Right atrium auricular region (tissue), 2 donors: Measurements from ENCODE around the gene CACNA2D4. TPM values are rescaled to one million over a fixed set of nuclear protein-coding genes. Genes with fewer than 3 reads are reported as not detected.

ENCODE experiments used
- DNase-seq: peaks from one replicate; pipeline ENCODE4 v3.0.0-alpha.2; 2019; ENCODE audit warnings: low spot score
- H3K27ac ChIP-seq, 2 donors: fragments of 200-600 bp; sonication (generic); 1 replicate in 1 of 2; 2 replicates in 1 of 2; pipeline ENCODE4 v1.5.1; 2016 to 2019
- H3K27me3 ChIP-seq, 2 donors: fragments of 200-600 bp; sonication (generic); one replicate each; pipeline versions ENCODE4 v1.5.1 to v1.6.0; 2017 to 2019
- H3K36me3 ChIP-seq: fragments of 200-600 bp; sonication (generic); one replicate; pipeline ENCODE4 v1.5.1; 2016
- H3K4me1 ChIP-seq, 2 donors: fragments of 200-600 bp; sonication (generic); one replicate each; pipeline versions ENCODE4 v1.5.1 to v1.6.0; 2017 to 2019
- H3K4me3 ChIP-seq, 2 donors: fragments of 200-600 bp; sonication (generic); 1 replicate in 1 of 2; 2 replicates in 1 of 2; pipeline ENCODE4 v1.5.1; 2017 to 2019; ENCODE audit warnings: mild to moderate bottlenecking in 1 of 2, moderate library complexity in 1 of 2
- H3K9me3 ChIP-seq, 2 donors: fragments of 200-600 bp; sonication (generic); one replicate each; pipeline ENCODE4 v1.5.1; 2019
- CTCF ChIP-seq, 2 donors: fragments of 200-600 bp; sonication (generic); IDR thresholded peaks; one replicate each; pipeline ENCODE4 v1.5.1; 2019; ENCODE audit warnings: antibody characterized with exemption in 2 of 2
- total RNA-seq, 2 donors: library from RNA; depleted of rRNA; stranded (reverse); fragments of >200 nt; gene quantifications; one replicate each; pipeline ENCODE4 v1.1.0, GENCODE V29; 2016

The CACNA2D4 gene
- total RNA-seq, 2 donors from 2014 or later = 1.6 to 4.1 TPM

DNA sequence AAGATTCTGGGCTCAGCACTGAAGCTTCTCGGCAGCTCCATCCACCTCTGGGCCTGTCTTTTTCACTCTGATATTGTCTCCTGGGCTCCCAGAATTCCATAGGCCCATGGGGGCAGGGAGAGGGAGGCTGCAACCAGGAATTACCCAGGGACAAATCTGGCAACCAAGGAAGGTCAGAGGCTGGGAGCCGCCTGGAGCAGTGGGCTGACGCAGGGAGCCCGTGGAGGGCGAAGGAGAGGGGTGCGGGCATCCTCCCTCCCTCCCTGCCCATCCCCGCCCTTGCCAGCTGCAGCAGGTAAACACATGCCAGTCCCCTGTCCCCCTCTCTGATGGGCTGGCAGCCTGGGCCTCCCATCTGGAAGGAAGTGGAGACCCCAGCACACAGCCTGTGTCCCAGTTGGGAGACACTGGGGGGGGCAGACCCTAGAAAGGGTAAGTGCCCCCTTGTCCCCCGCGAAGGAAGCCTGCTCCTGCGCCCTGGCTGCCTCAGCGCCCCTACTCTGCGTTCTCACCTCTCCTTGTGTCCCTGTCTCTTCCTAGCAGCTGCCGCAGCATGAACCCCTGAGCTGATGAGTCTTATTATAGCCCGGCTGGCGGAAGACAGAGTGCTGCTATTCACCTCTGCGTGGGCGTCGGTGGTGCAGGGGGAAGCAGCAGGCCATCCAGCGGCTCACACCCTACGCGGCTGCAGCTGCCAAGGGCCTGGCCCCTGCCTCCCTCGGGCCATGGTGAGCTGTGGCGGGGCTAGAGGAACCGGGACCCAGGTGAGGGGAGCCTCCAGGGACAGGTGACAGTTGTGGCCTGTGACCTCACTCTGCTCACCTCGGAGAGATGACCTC is 91.4 kb downstream of the CACNA2D4 start:
- H3K4me1 ChIP-seq = peaks cover 0 to 3% of the 10 kb centered on the region in 2 donors
- H3K9me3 ChIP-seq = no peaks in the 10 kb centered on the region
- H3K27me3 ChIP-seq = no peaks in the 10 kb centered on the region
- TF ChIP-seq CTCF (IDR thresholded peaks at IDR 0.05) = no peak
- no peak for DNase-seq
- no peaks in the 10 kb centered on the region for H3K36me3 ChIP-seq
- H3K4me3 ChIP-seq = no peak overlapping the region
- no peak overlapping the region for H3K27ac ChIP-seq

DNA sequence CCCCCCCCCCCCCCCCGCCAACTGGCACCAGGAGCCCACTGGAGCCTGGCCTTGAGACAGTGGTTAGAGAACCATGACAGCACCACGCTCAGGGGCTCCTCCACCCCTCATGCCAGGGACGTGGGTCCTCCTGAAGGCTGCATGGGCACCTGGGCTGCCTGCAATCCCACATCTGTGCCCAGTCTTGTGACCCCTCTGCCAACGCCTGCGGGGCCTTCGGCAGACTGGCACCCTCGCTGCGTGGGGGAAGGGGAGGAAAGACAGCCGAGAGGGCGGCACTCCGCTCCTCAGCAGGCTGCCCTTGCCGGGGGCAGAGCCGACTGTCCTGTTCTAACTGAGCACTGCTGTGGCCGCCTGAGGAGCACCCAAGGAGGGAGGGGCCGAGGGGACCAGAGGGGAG is 92.1 kb downstream of the CACNA2D4 start:
- no peak overlapping the region for H3K4me3 ChIP-seq
- H3K27ac ChIP-seq = no peak overlapping the region
- TF ChIP-seq CTCF (IDR thresholded peaks at IDR 0.05) = no peak
- H3K4me1 ChIP-seq = peaks cover 0 to 3% of the 10 kb centered on the region in 2 donors
- no peaks in the 10 kb centered on the region for H3K27me3 ChIP-seq
- DNase-seq = no peak
- no peaks in the 10 kb centered on the region for H3K9me3 ChIP-seq
- H3K36me3 ChIP-seq = no peaks in the 10 kb centered on the region

DNA sequence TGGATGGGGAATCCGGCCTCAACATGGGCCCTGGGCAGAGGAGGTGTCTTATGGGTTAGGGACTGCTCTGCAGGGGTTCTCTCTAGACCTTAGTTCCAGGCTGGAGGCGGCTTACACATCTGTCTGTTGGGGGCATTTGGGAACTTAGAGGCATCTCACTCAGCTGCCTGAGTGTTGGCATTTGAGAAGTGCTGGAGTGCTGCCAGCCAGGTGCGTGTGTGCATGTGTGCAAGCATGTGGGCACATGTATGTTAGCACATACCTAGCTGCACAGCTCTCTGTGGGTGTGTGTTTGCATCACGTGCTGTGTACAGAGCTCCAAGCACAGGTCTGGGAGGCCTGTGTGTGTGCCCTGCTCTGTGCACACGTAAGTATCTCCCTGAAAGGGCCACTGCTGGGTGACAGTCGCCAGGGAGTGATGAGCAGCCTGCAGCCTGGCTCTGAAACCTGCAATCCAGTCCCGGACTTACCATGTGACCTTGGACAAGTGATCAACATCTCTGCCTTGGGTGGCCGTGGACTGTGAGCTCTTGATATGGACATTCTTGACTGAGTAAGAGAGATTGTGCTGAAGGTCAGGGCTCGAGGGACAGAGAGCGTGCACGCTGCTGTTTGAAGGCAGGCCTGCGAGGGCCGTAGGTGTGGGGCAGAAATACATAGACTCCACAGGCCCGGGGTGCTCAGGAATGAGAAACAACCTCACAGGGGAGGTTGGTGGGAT is 92.9 kb downstream of the CACNA2D4 start:
- H3K27me3 ChIP-seq = no peaks in the 10 kb centered on the region
- no peak for DNase-seq
- no peak overlapping the region for H3K27ac ChIP-seq
- no peaks in the 10 kb centered on the region for H3K36me3 ChIP-seq
- no peak overlapping the region for H3K4me3 ChIP-seq
- peaks cover 0 to 2% of the 10 kb centered on the region in 2 donors for H3K4me1 ChIP-seq
- no peaks in the 10 kb centered on the region for H3K9me3 ChIP-seq
- TF ChIP-seq CTCF (IDR thresholded peaks at IDR 0.05) = no peak

GRCh38 chr12:1823237-1823636 is 95.2 kb downstream of the CACNA2D4 start:
- Histone ChIP-seq H3K27me3 (no peaks in the 10 kb centered on the region), H3K9me3 (no peaks in the 10 kb centered on the region), H3K4me3 (no peak overlapping the region), H3K36me3 (no peaks in the 10 kb centered on the region), H3K4me1 (peaks cover 0 to 9% of the 10 kb centered on the region in 2 donors), H3K27ac (no peak overlapping the region)
- no peak for DNase-seq
- TF ChIP-seq CTCF (IDR thresholded peaks at IDR 0.05) = no peak

DNA sequence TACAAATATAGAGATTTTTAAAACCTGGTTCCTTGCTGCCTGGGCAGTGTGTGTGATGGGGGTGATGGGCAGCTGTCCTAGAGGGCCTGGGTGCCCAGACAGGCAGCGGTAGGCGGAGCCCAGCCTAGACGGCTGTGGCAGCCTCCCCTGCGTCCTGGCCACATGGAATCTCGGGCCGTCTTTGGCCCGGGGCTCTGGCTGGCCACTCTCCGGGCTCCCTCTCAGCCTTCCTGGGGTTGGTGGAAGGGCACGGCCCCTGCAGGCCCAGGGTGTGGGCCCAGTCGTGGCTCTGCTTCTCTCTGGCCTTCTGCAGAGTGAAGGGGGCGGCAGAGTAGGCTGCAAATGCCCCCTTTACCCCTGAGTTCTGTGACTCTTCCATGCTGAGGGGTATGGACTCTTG is 95.8 kb downstream of the CACNA2D4 start:
- no peak for TF ChIP-seq CTCF (IDR thresholded peaks at IDR 0.05)
- H3K4me3 ChIP-seq = no peak overlapping the region
- peaks cover 0 to 9% of the 10 kb centered on the region in 2 donors for H3K4me1 ChIP-seq
- DNase-seq = no peak
- H3K27me3 ChIP-seq = no peaks in the 10 kb centered on the region
- H3K9me3 ChIP-seq = no peaks in the 10 kb centered on the region
- H3K36me3 ChIP-seq = no peaks in the 10 kb centered on the region
- no peak overlapping the region for H3K27ac ChIP-seq
